GM12872 (cell line): ENCODE data around the gene KIAA0513.

Source experiments
- TF ChIP-seq, protein P1 (sequence below): IDR thresholded peaks from 3 replicates; pipeline ENCODE4 v1.5.1; 2011; ENCODE audit warnings: low read depth, mild to moderate bottlenecking, low read length, moderate library complexity; ENCODE audit not compliant: insufficient read depth

Gene KIAA0513

DNA sequence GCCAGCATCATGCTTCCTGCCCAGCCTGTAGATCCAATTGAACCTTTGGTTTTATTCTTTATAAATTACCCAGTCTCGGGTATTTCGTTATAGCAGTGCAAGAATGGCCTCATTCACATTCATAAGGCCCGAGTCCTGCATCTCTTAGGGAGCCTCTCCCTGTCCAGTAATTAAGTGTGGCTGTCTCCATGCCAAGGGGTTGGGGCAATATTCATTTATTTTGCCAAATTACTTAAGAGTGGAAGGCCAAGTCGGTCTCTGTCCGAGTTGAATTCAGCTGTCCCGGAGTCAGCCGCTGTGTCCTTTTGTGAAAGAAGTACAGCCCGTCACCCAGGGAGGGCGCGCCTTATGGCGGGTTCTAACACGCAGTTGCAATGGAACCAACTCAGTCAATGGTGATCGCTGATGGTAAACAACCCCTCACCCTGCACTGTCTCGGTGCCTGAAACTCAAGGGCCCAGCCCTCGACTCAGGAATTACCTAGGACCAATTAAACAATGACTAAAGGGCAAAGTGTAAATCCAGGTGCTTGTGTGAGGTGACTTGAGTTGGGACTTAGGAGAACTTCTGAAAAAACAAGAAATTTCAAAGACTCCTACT, 22.2 kb downstream of the KIAA0513 start:
- TF ChIP-seq, protein P1, sequence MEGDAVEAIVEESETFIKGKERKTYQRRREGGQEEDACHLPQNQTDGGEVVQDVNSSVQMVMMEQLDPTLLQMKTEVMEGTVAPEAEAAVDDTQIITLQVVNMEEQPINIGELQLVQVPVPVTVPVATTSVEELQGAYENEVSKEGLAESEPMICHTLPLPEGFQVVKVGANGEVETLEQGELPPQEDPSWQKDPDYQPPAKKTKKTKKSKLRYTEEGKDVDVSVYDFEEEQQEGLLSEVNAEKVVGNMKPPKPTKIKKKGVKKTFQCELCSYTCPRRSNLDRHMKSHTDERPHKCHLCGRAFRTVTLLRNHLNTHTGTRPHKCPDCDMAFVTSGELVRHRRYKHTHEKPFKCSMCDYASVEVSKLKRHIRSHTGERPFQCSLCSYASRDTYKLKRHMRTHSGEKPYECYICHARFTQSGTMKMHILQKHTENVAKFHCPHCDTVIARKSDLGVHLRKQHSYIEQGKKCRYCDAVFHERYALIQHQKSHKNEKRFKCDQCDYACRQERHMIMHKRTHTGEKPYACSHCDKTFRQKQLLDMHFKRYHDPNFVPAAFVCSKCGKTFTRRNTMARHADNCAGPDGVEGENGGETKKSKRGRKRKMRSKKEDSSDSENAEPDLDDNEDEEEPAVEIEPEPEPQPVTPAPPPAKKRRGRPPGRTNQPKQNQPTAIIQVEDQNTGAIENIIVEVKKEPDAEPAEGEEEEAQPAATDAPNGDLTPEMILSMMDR: no peak

GRCh38 chr16:85051067-85051581, 23.5 kb downstream of the KIAA0513 start:
- TF ChIP-seq, protein P1: no peak

- TF ChIP-seq, protein P1: no peak
Observed at GRCh38 chr16:85051683-85052082, 24.1 kb downstream of the KIAA0513 start.

GRCh38 chr16:85052536-85052935, 24.9 kb downstream of the KIAA0513 start:
- TF ChIP-seq, protein P1: no peak

GRCh38 chr16:85054948-85055492, 27.4 kb downstream of the KIAA0513 start:
- TF ChIP-seq, protein P1: no peak

- TF ChIP-seq, protein P1: no peak
Observed at GRCh38 chr16:85055493-85056210, 28.1 kb downstream of the KIAA0513 start.

DNA sequence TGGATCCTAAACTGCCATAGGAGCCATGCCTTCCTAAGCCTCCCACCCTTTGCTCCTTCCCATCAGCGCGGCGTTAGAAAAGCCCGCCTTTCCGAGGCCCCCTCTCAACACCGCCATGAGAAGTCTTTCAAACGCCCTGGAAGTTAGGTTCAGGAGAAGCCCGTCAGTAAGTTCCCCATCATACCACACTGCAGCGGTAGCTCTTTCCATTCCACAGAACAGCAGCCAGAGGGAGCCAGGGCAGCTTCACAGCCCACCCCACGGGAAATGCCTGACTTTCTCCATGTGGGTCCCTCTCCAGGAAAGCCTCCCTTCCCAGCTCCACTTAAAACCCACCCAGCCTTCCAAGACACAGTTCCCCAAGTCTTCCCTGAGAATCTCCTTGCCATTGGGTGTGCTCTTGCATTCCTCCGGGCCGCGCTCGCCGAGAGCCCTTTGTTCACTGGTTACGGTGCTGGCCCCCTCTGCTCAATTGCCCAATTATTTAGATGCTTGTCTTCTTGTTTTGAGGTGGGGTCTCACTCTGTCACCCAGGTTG, 28.7 kb downstream of the KIAA0513 start:
- TF ChIP-seq, protein P1: 0 out of 3 replicates have a peak, but pooled peaks have one; percentile 17
